Measurements from ENCODE around the gene MUC5AC.
A peak's percentile ranks its signal among the peaks of the same experiment; 100 is the strongest.

The MUC5AC gene

DNA sequence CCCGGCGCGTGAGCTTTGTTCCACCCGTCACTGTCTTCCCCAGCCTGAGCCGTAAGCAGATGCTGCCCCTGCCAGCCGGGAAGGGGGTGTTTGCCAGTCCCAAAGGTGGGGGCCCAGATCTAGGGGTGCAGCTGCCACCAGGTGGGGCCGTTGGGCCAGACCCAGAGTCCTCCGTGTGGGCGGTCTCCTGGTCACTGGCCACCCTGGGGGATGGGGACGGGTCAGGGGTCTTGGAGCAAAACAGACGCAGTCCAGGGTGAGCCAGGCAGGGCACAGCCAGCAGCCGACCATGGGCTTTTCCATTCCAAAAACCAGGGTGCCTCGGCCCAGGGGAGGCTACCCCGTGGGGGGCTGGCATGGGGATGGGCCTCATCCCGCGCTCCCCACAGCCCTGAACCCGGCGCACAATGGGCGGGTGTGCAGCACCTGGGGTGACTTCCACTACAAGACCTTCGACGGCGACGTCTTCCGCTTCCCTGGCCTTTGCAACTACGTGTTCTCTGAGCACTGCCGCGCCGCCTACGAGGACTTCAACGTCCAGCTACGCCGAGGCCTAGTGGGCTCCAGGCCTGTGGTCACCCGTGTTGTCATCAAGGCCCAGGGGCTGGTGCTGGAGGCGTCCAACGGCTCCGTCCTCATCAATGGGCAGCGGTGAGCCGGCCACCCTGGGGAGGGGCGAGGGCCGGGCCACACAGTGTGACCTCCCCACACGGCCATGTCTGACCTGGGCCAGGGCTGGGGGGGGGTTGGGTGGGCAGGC is 68.7 kb downstream of the MUC5AC start:
- no peak overlapping the region for H3K4me3 ChIP-seq (ENCODE audit: low read depth, low read length)
- TF ChIP-seq, protein P1, sequence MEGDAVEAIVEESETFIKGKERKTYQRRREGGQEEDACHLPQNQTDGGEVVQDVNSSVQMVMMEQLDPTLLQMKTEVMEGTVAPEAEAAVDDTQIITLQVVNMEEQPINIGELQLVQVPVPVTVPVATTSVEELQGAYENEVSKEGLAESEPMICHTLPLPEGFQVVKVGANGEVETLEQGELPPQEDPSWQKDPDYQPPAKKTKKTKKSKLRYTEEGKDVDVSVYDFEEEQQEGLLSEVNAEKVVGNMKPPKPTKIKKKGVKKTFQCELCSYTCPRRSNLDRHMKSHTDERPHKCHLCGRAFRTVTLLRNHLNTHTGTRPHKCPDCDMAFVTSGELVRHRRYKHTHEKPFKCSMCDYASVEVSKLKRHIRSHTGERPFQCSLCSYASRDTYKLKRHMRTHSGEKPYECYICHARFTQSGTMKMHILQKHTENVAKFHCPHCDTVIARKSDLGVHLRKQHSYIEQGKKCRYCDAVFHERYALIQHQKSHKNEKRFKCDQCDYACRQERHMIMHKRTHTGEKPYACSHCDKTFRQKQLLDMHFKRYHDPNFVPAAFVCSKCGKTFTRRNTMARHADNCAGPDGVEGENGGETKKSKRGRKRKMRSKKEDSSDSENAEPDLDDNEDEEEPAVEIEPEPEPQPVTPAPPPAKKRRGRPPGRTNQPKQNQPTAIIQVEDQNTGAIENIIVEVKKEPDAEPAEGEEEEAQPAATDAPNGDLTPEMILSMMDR (IDR thresholded peaks at IDR 0.05; ENCODE audit: borderline replicate concordance, insufficient read depth, low read depth, low read length), result peak; percentile 13; the same call in 1 of the 2 replicates

DNA sequence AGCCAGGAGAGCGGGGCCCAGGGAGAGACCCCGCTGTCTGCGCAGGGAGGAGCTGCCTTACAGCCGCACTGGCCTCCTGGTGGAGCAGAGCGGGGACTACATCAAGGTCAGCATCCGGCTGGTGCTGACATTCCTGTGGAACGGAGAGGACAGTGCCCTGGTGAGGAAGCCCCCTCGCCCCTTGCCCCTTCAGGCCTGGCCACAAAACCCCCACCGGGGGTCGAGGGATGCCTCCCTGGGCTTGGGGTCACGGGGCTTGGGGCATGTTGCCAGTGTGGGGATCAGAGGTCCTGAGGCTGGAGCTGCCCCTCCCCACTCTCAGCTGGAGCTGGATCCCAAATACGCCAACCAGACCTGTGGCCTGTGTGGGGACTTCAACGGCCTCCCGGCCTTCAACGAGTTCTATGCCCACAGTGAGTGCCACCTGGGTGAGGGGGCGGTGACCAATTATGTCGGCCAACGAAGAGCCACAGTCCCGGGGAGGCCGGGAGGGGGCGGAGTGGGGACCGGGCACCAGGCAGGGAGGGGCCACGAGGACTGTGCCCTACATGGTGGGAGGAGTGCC is 69.3 kb downstream of the MUC5AC start:
- H3K4me3 ChIP-seq (ENCODE audit: low read depth, low read length), result no peak overlapping the region
- TF ChIP-seq, protein P1 (IDR thresholded peaks at IDR 0.05; ENCODE audit: borderline replicate concordance, insufficient read depth, low read depth, low read length), result no peak

DNA sequence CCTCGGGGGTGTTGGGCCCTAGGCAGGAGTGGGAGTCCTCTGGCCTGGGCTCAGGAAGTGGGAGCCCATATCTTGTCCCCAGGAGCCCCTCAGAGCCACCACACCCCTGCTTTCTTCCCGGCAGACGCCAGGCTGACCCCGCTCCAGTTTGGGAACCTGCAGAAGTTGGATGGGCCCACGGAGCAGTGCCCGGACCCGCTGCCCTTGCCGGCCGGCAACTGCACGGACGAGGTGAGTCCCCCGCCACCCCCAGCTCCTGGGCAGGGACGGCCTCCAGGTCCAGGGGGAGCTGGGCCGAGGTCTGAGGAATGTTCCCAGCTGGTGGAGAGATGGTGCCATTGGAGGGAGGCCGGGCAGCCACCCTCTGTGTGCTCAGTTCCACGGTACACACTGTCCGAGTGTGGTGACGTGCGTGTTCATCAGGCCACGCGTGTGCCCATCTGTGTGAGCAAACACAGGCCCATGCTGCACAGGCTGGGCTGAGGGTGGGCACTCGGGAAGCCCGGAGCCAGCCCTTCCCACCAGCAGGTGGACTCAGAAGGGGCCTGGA is 69.9 kb downstream of the MUC5AC start:
- no peak overlapping the region for H3K4me3 ChIP-seq (ENCODE audit: low read depth, low read length)
- TF ChIP-seq, protein P1 (IDR thresholded peaks at IDR 0.05; ENCODE audit: borderline replicate concordance, insufficient read depth, low read depth, low read length), result no peak

DNA sequence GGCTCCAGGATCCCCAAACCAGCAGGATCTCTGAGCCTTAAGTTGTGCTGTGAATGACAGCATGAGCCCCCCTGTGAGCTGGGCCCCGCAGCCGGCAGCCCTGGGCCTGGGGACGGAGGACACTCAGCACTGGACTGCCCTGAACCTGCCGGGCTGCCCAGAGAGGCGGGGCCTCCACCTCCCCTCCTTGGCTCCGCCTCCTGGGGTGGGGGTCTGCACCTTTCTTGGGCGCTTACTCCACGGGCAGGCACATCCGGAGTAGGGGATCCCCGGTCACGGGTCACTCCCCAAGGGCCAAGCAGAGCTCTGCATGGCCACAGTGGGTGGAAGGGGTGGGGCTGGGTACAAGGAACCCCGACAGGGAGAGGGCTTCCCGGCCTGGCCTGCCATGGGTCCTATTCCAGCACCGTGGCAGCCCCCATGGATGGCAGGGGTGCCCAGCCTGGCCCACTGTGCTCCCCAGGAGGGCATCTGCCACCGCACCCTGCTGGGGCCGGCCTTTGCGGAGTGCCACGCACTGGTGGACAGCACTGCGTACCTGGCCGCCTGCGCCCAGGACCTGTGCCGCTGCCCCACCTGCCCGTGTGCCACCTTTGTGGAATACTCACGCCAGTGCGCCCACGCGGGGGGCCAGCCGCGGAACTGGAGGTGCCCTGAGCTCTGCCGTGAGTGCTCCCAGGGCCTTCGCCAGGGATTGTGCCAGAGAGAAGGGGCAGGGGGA is 70.5 kb downstream of the MUC5AC start:
- TF ChIP-seq, protein P1 (IDR thresholded peaks at IDR 0.05; ENCODE audit: borderline replicate concordance, insufficient read depth, low read depth, low read length), result no peak
- no peak overlapping the region for H3K4me3 ChIP-seq (ENCODE audit: low read depth, low read length)

DNA sequence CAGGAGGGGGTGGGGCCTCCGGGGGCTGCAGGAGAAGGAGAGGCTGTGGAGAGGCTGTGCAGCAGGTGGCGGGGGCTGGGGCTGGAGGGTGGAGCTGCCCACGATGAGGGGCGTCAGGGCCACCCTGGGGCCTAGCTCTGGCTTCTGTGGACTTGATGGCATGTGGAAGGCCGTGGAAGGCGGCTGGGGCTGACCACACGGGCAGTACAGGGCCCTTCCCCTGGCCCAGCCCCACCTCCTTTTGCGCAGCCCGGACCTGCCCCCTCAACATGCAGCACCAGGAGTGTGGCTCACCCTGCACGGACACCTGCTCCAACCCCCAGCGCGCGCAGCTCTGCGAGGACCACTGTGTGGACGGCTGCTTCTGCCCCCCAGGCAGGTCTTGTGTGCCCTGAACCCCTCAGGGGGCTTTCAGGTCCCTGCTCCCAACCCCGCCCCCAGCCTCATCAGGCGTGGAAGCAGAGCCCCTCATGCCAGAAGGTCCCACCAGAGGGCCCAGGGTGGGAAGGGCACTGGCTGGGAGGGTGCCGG is 71.2 kb downstream of the MUC5AC start:
- TF ChIP-seq, protein P1 (IDR thresholded peaks at IDR 0.05; ENCODE audit: borderline replicate concordance, insufficient read depth, low read depth, low read length), result no peak

DNA sequence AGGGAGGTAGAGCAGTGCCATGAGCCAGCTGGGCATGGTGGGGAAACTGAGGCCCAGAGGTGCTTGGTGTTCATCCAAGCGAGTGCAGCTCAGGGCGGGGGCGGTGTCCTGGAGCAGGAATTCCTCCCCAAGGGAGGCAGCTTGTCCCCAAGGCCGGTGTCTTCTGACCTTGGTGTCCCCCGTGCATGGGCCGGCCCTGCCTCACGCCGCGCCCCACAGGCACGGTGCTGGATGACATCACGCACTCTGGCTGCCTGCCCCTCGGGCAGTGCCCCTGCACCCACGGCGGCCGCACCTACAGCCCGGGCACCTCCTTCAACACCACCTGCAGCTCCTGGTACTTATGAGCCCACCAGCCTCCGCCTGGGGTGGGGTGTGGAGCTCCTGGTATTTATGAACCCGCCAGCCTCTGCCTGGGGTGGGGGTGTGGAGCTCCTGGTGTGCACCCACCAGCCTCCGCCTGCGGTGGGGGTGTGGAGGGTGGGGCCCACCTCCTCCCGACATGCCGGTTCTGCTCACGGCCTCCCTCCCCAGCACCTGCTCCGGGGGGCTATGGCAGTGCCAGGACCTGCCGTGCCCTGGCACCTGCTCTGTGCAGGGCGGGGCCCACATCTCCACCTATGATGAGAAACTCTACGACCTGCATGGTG is 71.8 kb downstream of the MUC5AC start:
- H3K4me3 ChIP-seq (ENCODE audit: low read depth, low read length), result no peak overlapping the region
- TF ChIP-seq, protein P1 (IDR thresholded peaks at IDR 0.05; ENCODE audit: borderline replicate concordance, insufficient read depth, low read depth, low read length), result no peak

More for the DNA sequence above, 71.2 kb downstream of the MUC5AC start:
- H3K4me3 ChIP-seq (ENCODE audit: low read depth, low read length), result no peak overlapping the region

Data from GM12875 (cell line).